GM18511 (cell line): ENCODE results near the gene APBA2.

ENCODE experiments used
- ATAC-seq: cut with Tn5 transposase; IDR thresholded peaks from one replicate; pipeline ENCODE4 v1.9.1; 2021; ENCODE audit warnings: mild to moderate bottlenecking, moderate library complexity; ENCODE audit not compliant: unreplicated experiment

The APBA2 gene

DNA sequence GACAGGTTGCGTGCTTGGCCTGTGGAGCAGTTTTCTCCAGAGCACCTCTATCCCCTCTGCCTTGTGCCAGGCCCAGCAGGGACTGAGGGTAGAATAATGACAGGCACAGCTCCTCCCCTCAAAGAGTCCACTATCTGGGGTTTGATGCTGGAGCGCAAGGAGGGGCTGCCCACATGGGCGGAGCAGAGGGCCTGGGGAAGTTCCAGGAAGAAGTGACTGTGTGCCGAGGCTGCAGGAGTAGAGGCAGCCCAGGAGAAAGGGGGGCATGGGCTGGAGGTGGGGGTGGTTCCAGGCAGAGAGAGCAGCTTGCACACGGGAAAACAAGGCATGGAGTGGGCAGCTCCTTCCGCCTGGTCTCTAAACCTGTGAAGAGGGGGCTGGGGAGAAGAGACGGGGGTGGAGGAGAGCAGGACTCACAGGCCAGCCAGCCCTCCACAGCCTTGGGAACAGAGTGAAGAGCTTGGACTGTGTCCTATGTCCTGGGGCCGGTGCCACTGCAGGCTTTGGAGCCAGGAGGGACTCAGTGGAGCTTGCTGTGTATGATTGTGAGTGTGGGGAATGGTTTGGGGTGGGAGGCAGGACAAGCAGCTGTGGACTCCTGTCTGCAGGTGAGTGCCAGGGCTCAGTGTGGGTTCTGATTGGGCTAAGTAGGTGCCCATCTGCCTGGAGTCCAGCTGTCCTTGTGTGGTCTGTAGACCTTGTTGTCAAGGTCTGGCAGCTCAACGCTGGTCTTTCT lies 48.1 kb downstream of the APBA2 start:
- no peak for ATAC-seq

DNA sequence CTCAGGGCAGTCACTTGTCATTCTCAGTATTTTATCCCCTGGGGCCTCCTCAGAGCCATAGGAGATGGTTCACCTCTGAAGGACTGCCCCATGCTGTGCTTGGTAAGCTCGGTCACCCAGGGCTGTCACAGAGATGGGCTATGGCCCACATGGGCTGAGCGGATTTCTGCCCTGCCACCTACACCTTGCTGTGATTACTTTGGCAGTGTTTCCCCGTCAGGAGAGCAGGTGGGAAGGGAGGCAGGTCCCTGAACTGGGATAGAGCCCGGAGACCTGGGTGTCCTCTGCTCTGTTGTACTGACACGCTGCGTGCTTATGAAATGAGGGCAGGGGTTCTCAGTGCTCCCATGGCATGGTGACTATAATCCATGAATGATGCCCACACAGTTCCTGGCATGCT lies 48.9 kb downstream of the APBA2 start:
- no peak for ATAC-seq

DNA sequence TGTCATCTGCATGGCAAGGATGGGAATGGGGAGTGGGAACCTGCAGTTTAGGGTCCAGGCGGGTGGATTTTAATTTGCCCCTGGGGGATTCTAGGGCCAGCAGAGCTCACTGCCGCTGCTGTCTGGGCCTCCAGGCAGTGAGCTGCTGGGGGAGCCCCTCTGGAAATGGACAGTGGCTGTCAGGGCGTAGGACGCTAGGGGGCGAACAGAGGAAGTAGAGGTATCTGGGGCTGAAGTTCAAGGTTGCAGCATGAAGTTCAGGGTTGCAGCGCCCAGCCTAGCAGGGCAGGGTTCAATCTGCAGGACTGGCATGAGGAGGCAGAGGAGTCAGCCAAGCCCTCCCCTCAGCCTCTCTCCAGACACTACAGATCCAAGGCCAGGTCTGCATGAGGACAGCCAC lies 49.5 kb downstream of the APBA2 start:
- ATAC-seq, result no peak

DNA sequence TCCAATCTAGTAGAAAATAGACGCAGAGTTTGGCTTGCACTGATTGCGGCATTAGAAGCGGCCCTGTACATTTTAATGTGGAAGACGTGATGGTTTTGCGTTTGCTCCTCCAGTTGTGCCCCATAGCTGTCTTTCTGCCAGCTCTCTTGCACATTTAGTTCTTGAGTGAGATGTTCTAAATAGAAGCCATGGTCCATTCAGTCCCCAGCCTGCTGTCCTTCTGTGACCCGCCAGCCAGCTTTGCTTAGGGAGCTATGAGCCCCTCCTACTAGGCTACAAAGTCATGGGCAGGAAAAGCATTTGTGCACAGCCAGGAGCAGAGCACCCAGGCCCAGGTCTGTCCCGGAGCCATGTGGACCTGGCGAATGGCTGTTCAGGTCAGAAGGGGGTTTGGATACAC lies 50.3 kb downstream of the APBA2 start:
- ATAC-seq, result no peak

DNA sequence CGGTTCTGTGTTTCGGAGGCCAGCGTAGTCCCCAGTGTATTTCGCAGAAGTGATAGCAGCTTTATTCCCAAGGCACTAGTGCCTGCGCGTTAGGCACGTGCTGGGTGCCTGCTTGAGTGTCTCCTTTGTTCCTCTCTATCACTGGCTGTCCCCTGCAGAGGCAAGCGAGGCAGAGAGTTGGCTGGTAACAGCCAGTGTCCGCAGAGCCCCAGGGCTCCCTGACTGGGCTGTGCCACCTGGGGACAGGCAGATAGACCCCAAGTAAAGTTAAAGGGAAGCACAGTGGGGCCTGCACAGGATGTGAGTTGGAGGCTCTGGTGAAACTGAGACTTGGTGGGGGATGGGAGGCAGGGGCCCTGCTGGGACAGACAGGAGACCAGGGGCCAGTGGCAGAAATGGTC lies 50.7 kb downstream of the APBA2 start:
- ATAC-seq, result no peak

DNA sequence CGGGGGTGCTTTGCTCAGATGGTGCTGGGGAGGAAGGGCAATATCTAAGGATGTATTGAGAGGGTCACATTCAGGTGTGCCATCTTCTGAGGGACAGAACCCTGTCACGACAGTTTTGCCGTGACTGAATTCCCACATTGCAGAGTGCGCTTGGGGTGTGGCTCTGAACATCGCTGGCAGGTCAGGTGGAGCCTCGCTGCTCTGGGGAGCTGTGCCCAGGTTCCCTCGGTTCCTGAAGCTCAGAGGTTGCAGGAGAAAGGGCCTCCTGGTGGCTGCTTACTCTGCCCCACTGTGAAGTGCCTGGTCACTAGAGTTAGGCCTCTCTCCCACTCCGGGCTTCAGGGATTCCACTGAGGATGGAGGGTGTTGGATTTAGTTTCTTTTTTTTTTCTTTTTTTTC lies 51.5 kb downstream of the APBA2 start:
- ATAC-seq, result no peak

DNA sequence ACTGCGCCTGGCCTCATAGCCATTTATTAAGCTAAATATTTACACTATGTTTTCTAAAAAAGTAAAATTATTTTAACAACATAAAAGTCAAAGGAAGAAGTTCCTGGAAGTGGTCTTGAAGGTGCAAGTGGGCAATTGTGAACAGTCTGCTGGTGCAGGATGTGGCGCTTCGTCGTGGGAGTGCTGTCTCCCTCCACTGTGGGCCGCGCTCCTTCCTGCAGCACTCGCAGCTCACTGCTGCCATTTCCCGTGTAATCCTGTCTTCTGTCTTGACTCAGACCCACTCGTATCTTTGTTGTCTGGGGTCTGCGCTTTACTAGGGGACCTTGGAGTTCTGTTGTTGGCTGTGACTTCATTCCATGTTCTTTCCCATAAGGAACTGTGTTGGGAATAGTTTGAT lies 56.3 kb downstream of the APBA2 start:
- no peak for ATAC-seq

DNA sequence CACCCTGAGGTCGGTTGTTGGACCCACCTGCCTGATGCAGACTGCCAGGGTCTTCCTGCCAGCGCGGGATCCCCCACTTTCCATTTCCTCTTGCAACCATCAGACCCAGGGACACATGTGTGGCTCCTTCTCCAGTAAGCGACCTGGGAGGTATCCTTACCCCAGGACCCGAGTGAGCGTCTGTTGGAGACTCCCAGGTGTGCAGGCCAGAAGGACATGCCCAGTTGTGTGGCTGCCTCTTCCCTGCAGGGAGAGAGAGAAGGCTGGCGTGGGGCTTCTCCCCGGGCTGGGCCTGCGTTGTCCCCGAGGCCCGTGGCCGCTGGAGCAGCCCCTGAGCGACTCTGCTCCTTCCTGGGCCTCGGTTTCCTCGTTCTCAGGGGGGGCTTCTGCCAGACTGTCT lies 56.8 kb downstream of the APBA2 start:
- ATAC-seq, result no peak

DNA sequence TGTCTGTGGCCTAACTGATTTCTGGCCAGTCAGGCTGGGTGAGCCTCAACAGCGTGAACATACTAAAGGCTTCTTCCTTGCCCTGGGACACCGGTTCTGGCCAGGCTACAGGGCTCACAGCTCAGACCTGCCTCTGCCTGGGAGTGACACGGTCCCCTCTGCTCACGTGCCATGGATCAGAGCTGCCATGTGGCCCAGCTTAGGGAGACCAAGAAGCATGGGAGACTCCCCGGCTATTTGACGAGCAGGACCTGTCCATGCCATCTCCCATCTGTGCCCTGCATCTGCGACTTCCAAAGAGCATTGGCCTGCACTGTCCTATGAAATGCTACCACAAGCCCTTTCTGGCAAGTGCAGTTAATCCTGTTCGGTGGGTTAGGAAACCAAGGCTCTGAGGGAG lies 57.4 kb downstream of the APBA2 start:
- no peak for ATAC-seq

DNA sequence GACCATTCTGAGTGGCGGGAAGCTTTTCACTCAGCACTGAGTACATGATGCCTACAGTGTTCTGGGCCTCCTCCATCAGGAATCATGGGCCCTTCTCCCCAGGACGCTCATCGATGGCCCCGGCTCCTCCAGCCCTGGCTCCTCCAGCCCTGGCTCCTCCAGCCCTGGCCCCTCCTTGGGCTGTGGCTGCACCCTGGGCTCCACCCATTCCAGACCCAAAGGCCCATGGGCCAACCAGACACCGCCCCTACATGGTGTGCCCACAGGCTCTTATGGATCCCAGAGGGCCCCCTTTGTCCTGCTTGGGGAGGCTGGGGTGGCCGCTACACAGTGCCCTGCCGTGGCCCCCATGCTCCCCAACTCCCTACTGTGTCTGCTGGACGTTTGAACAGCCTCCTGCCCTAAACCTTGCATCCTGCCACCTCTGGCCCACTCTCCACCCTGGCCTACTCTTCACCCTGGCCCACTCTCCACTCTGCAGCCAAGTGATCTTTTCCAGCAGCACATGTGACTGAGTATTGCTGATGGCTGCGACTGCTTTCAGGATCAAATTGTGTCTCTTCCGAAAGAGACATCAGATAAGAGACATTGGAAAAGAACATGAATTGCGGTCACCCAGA lies 57.9 kb downstream of the APBA2 start:
- ATAC-seq, result no peak

DNA sequence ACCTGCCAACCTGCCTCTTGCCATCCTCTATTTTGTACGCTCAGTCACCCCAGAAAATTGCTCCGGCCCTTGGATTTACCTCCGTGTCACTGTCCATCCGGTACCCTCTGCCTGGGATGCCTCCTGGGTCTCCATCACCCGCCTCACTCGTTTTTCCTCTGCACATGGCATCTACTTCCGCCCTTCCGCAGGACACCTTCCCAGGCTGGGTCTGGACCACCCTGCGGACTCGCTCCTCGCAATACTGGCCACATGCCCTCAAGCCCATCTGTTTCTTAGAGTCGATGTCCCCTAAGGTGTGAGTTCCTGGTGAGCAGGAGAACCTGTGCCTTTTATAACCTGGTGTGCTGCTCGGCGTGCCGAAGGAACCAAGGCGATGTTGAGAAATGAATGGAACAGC lies 58.5 kb downstream of the APBA2 start:
- no peak for ATAC-seq

DNA sequence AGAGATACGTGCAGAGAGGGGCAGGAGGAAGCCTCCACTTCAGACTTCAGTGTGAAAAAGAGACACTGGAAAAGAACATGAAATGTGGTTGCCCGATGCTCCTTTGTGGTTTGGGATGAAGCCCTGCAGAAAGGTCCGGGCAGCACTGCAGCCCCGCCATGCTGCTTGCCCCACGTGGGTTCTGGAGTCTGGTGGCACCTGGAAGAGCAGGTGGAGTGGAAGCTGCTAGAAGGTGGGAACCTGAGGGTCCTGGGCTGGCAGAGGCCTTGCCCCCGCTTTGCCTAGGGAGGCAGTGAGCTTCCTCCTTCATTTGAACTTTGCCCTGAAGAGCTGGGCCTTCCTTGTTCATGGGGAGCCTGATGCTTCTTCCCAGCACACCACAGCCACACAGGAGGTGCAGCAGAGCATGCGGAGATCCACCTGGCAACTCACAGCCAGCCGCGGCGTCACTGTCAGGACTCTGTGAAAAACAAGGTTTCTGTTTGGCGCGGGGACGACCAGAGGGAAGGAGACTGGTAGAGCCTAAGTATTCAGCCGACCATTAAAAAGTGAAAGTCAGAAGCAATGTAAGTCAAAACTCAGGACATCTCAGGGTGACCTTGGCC lies 59.0 kb downstream of the APBA2 start:
- ATAC-seq, result no peak

DNA sequence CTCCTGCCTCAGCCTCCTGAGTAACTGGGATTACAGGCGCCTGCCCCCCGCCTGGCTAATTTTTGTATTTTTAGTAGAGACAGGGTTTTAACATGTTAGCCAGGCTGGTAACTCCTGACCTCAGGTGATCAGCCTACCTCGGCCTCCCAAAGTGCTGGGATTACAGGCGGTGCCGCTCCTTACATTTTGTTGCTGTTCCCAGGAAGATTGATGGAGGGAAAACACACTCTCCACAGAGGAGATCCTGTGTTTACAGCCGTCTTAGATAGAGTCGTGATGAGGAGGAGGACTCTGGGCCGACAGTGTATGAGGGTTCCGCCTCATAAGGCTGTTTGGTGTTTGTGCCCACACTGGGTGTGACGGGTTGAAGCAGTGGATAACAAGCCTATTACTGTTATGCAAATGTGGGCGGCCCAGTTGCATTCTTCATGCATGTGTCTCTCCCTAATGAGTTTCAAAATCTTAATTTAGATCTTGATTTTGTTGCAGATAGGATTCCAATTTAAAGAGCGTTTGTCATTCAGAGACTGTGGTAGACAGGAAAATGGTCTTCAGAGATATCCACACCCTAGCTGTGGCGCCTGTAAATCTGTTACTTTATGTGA lies 60.0 kb downstream of the APBA2 start:
- ATAC-seq, result no peak

DNA sequence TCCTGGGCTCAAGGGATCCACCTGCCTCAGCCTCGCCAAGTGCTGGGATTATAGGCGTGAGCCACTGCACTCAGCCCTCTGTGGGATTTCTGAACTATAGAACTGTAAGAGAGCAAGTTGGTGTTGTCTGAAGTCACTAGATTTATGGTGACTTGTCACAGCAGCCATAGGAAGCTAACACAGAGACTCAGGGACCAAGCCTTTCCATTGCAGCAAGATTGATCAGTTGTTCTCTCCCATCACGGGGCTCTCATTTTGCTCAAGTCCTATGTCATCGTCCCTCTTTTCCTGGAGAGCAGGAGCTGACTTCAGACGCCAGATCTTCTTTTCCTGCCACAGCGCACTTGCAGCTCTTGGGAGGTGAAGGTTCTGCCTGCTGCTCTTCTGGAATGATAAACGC lies 61.0 kb downstream of the APBA2 start:
- ATAC-seq, result no peak

DNA sequence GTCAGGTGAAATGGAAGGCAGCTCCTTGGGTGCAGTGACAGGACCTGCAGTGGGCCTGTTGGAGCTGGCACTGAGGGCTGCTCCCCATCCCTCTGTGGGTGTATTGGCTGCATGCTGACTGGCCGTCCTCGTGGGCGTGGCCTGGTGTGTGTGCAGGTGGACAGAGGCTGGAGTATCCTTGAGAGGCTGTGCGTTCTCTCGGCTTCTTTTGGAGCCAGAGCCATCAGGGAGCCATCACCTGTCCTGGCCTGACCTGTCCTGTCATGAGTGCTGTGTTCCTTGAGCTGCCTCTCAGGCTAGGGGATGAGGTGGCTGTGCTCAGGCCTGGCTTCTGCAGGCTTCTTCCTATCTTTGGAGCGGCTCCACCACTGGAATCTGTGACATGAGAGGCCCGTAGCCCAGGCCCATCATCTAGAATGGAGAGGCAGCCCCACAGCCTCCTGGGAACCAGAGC lies 61.5 kb downstream of the APBA2 start:
- ATAC-seq, result no peak

DNA sequence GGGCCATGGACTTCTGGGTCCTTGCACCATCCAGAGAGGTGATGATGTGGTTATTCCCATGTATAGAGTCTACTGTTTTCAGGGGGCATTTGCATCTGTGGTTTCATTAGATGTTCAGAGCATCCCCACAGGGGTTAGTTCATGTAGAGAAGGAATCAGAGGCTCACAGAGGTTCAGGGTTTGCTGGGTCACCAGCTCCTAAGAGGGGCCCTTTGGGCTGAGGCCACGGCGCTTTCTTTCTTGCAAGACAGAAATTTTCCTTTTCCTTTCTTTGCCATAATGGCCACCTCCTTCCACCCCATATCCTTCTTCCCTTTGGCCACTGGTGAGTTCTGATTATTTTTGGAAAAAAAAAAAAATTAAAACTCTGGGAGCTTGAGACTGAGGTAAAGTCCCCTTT lies 62.3 kb downstream of the APBA2 start:
- no peak for ATAC-seq

DNA sequence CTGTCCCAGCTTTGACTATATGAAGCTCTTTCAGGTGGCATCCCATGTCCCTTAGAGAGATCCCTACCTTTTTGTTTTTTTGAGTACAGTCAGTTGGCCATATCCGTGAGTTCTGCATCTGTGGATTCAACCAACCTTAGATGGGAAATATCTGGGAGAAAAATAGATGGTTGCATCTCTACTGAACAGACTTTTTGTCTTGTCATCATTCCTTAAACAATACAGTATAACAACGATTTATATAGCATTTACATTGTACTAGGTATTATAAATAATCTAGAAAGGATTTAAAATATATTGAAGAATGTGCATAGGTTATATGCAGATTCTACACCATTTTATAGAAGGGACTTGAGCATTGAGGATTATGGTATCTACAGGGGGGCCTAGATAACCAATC lies 65.1 kb downstream of the APBA2 start:
- no peak for ATAC-seq

DNA sequence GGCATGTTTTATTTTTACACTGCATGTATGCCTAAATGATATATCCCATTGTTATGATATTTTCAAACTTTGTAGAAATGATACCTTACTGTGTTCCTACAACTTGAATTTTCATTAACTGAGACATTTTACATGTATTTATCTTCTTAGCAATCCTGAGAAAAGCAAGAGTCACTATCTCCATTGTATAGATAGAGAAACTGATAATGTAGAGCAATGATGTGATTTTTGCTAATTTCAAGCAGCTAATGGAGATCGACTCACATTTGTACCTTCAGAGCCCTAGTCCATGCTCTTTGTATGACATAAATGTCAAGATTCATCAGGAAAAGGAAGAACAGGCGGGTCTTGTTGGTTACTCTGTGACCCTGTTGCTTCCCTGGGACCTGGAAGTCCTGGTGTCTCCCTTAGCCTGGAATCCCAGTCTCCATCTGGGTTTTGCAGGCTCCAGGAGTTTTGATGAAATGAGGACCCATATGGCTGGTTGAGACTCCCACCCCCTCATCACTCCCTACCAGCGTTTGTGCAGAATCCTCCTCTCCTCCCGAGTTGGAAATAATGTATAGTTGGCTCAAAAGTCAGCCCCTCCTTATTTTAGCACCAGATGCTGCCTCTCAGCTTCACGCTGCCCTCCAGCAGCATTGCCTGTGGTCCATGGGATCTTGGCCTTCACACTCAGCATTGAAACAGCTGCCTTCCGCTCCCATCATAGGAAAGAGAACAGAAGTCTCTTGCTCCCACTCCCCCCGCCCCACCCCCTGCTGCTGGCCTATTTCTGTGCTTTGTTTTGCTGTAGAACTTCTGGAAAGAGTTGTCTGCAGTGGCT lies 67.1 kb downstream of the APBA2 start:
- ATAC-seq, result no peak

DNA sequence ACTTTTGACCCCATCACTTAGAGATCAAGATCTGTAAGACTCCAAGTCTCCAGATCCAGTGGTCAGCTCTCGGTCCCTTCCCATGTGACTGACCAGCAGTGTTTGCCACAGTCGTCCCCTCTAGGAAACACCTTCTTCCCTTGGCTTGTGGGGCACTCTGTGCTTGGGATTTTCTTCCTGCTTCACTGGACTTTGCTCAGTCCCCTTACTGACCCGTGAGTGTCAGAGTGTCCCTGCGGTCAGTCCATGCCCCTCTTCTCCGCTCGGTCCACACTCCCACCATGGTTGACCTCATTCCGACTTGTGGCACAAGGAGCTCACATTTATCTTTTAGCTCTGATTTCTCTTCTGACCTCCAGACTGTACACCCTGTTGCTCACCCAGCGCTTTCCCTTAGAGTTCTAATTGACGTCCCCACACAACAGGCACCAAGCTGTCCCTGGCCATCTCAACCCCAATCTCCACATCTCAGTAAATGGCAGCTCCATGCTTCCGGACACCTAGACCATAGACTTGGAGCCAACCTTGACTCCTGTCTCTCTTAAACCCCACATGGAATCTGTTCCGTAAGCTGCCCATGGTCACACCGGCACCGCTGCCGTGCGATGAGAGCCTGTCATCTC lies 67.9 kb downstream of the APBA2 start:
- no peak for ATAC-seq

DNA sequence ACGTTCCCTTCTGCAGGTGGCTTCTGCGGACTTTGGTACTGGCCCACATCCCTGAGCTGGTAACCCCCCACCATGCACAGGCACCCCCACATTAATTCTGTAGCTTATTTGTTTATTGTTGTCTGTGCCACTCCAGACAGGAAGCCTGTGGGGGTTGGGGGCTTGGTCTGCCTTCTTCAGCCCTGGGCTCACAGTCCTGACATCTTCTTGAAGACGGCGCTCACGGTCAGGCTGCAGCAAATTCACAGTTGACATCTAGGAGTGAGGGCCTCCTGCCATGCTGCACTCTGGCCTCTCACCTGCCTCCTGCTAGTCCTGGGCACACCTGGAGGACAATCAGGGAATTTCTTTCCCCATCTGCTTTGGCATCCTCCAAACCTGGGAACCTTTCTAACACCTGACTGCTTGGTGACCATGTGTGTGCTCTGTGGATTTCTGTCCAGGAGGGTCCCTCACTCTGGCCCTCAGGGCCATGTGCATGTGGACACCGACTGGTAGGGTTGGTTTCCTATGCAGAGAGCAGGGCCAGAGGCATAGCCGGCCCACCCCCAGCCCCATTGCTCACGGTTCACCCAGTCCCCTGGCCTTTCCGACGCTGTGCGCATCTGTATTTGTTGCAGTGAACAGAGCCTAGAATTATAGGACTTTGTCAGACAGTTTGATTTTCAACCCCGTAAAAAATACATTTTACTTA lies 68.8 kb downstream of the APBA2 start:
- no peak for ATAC-seq
